HepG2 (cell line): ENCODE measurements around the gene INTS1. TPM values are rescaled to one million over a fixed set of nuclear protein-coding genes. Genes with fewer than 3 reads are reported as not detected.

Source experiments
- ATAC-seq: fragments of 200-7000 bp; cut with Tn5 transposase; 3 replicates; pipeline ENCODE4 v1.9.1; 2020; ENCODE audit warnings: mild to moderate bottlenecking, moderate library complexity
- BruUV-seq: library from RNA; stranded (reverse); fragments of 400-500 nt; replicated peaks from 2 replicates; lab custom pipeline; 2021; lab: Mats Ljungman, UMichigan
- CTCF ChIA-PET: fragments of 300-600 bp; formaldehyde crosslinking; extraction: SDS; loops from one replicate; lab custom pipeline; 2021; ENCODE audit warnings: low total read pairs, inconsistent platforms, low intra/inter-chr PET ratio; lab: Yijun Ruan, JAX
- POLR2A ChIA-PET: fragments of 350-600 bp; sonication (Branson Sonifier 250); formaldehyde crosslinking; loops from one replicate; lab custom pipeline; 2020; ENCODE audit warnings: antibody characterized with exemption, inconsistent platforms; lab: Yijun Ruan, JAX
- DNase-seq: peaks from one replicate; pipeline ENCODE4 v3.0.0-alpha.2; 2015; ENCODE audit warnings: low spot score
- FAIRE-seq: peaks from 3 replicates; lab custom pipeline; 2011; peaks lifted over from hg19 to GRCh38; lab: Jason Lieb, UNC
- H2AFZ ChIP-seq: one replicate; pipeline ENCODE4 v1.6.1; 2011; ENCODE audit warnings: low read length, inconsistent platforms
- H3K27ac ChIP-seq: fragments of 300-600 bp; 3 replicates; pipeline ENCODE4 v1.8.0; 2011; ENCODE audit warnings: mixed run types, mild to moderate bottlenecking, mixed read lengths, low read length, inconsistent platforms; ENCODE audit not compliant: insufficient read depth; ENCODE audit errors: extremely low read length
- H3K27me3 ChIP-seq, 2 experiments: fragments of 200-600 bp in 1 of 2; 2 replicates in 1 of 2; 3 replicates in 1 of 2; pipeline versions ENCODE4 v1.6.0 to v1.8.0; 2011; ENCODE audit warnings: low read length in 2 of 2, mild to moderate bottlenecking in 2 of 2, moderate library complexity in 2 of 2, inconsistent platforms in 1 of 2; ENCODE audit not compliant: insufficient read depth in 2 of 2, control insufficient read depth in 1 of 2
- H3K36me3 ChIP-seq, 2 experiments: fragments of 200-600 bp in 1 of 2; replicated peaks in 1 of 2; 2 replicates in 1 of 2; 3 replicates in 1 of 2; pipeline versions ENCODE4 v1.5.1 to v1.8.0; 2011; ENCODE audit warnings: low read length in 2 of 2, inconsistent platforms in 1 of 2; ENCODE audit not compliant: insufficient read depth in 2 of 2, control insufficient read depth in 1 of 2
- H3K4me1 ChIP-seq: 2 replicates; pipeline ENCODE4 v1.5.1; 2012; ENCODE audit warnings: low read length, inconsistent platforms; ENCODE audit not compliant: insufficient read depth
- H3K4me2 ChIP-seq: 2 replicates; pipeline ENCODE4 v1.6.0; 2011; ENCODE audit warnings: low read depth, low read length, inconsistent platforms
- H3K4me3 ChIP-seq, 3 experiments: fragments of 200-600 bp in 1 of 3; sonication (generic), shearing (Covaris generic) in 1 of 3; replicated peaks in 1 of 3; 2 replicates each; pipeline ENCODE4 v1.5.1; 2011 to 2016; ENCODE audit warnings: low read length in 3 of 3, inconsistent platforms in 2 of 3, low read depth in 2 of 3, mild to moderate bottlenecking in 2 of 3, control low read depth in 1 of 3, mixed read lengths in 1 of 3; ENCODE audit not compliant: insufficient read depth in 1 of 3
- H3K79me2 ChIP-seq: one replicate; pipeline ENCODE4 v1.6.1; 2011; ENCODE audit warnings: low read length, inconsistent platforms; ENCODE audit not compliant: insufficient read depth
- H3K9ac ChIP-seq: 2 replicates; pipeline ENCODE4 v1.6.0; 2011; ENCODE audit warnings: mild to moderate bottlenecking, low read depth, low read length, inconsistent platforms; ENCODE audit not compliant: insufficient read depth
- H3K9me3 ChIP-seq: 2 replicates; pipeline ENCODE4 v1.5.1; 2012; ENCODE audit warnings: mild to moderate bottlenecking, low read length
- H4K20me1 ChIP-seq: 2 replicates; pipeline ENCODE4 v1.6.0; 2011; ENCODE audit warnings: inconsistent platforms, mild to moderate bottlenecking, low read length, moderate library complexity; ENCODE audit not compliant: insufficient read depth
- BRF2 ChIP-seq: sonication (generic); formaldehyde crosslinking; IDR thresholded peaks from 2 replicates; pipeline ENCODE4 v1.8.1; 2022; ENCODE audit warnings: mild to moderate bottlenecking, missing genetic modification reagents
- ELF3 ChIP-seq: IDR thresholded peaks from 2 replicates; pipeline ENCODE4 v1.6.1; 2016; ENCODE audit warnings: missing genetic modification reagents, missing compliant biosample characterization
- FOXK2 ChIP-seq: fragments of 450-650 bp; IDR thresholded peaks from 2 replicates; pipeline ENCODE4 v1.6.1; 2016
- GRHL1 ChIP-seq: sonication (generic); formaldehyde crosslinking; conservative IDR thresholded peaks from 2 replicates; pipeline ENCODE4 v1.8.0; 2022; ENCODE audit warnings: missing genetic modification reagents
- HDAC6 ChIP-seq: fragments of 200-600 bp; sonication (generic); IDR thresholded peaks from 2 replicates; pipeline ENCODE4 v1.7.0; 2017; ENCODE audit warnings: mild to moderate bottlenecking, antibody characterized with exemption, low read length, low read depth
- MLXIP ChIP-seq: sonication (generic); formaldehyde crosslinking; IDR thresholded peaks from 2 replicates; pipeline ENCODE4 v1.9.0; 2021; ENCODE audit warnings: missing genetic modification reagents, borderline replicate concordance
- RXRA ChIP-seq: sonication (generic); formaldehyde crosslinking; IDR thresholded peaks from 2 replicates; pipeline ENCODE4 v1.5.1; 2020; ENCODE audit warnings: missing genetic modification reagents
- ZBTB1 ChIP-seq: sonication (generic); formaldehyde crosslinking; IDR thresholded peaks from 2 replicates; pipeline ENCODE4 v1.4.0; 2020; ENCODE audit warnings: missing genetic modification reagents, borderline replicate concordance
- ZBTB10 ChIP-seq: sonication (generic); formaldehyde crosslinking; IDR thresholded peaks from 2 replicates; pipeline ENCODE4 v1.4.0; 2020; ENCODE audit warnings: missing genetic modification reagents, borderline replicate concordance
- ZNF292 ChIP-seq: sonication (generic); formaldehyde crosslinking; IDR thresholded peaks from 2 replicates; pipeline ENCODE4 v1.8.1; 2022; ENCODE audit warnings: mild to moderate bottlenecking, low read depth, missing genetic modification reagents, borderline replicate concordance
- ZNF441 ChIP-seq: sonication (generic); formaldehyde crosslinking; IDR thresholded peaks from 2 replicates; pipeline ENCODE4 v1.7.0; 2021; ENCODE audit warnings: missing genetic modification reagents, borderline replicate concordance
- ZNF589 ChIP-seq: sonication (generic); formaldehyde crosslinking; conservative IDR thresholded peaks from 2 replicates; pipeline ENCODE4 v1.8.0; 2022; ENCODE audit warnings: mild to moderate bottlenecking, moderate library complexity, missing genetic modification reagents
- ZNF879 ChIP-seq: sonication (generic); formaldehyde crosslinking; IDR thresholded peaks from 2 replicates; pipeline ENCODE4 v1.8.1; 2023; ENCODE audit warnings: missing genetic modification reagents
- WGBS: methylation state at CpG from one replicate; pipeline ENCODE4 v1.1.6; 2017; ENCODE audit warnings: low lambda C conversion rate; 5-methylcytosine and 5-hydroxymethylcytosine counted together
- in situ Hi-C: cut with HindIII; loops from 2 replicates; pipeline ENCODE4 v1.10.0; 2017; ENCODE audit warnings: low pct_unique_long_range_greater_than_20kb; ENCODE audit not compliant: extremely low pct_ligation_motif_present
- intact Hi-C: fragments of 100-400 bp; cut with micrococcal nuclease; formaldehyde crosslinking; loops from one replicate; pipeline ENCODE4 v1.10.0; 2022; ENCODE audit not compliant: unreplicated experiment
- polyA plus RNA-seq, 8 experiments: library from polyadenylated mRNA; depleted of rRNA in 3 of 8; stranded (reverse) in 7 of 8; unstranded in 1 of 8; fragments of >200 nt; fragmentation: Illumina TruSeq in 4 of 8; extraction: Trizol in 4 of 8; gene quantifications; 2 replicates each; pipeline versions ENCODE4 v1.2.1 to v1.2.3, GENCODE V29; 2011 to 2016; ENCODE audit warnings: low read depth in 4 of 8, missing spikeins in 1 of 8, mixed read lengths in 1 of 8; ENCODE audit not compliant: insufficient read depth in 1 of 8
- total RNA-seq, 5 experiments: library from RNA; depleted of rRNA; stranded (reverse); fragments of >200 nt; fragmentation: Illumina TruSeq; extraction: Trizol; gene quantifications; 2 replicates each; pipeline ENCODE4 v1.2.3, GENCODE V29; 2016; ENCODE audit warnings: low read depth in 1 of 5

The INTS1 gene
- total and polyA plus RNA-seq, 2 of the 13 experiments (the other 11 are each of a cell fraction or from before 2014, with no cell fraction given): 13.7 to 29.0 TPM

GRCh38 chr7:1536743-1537534, 32.8 kb upstream of the INTS1 start (continued):
- TF ChIP-seq BRF2: no peak
- 0 out of 2 replicates have a peak, but pooled peaks have one; percentile 43 for TF ChIP-seq MLXIP (CRISPR knock-in tag)

GRCh38 chr7:1536455-1536742, 32.2 kb upstream of the INTS1 start:
- ATAC-seq: no peak
- Histone ChIP-seq H3K9me3 (no peaks in the 10 kb centered on the region), H4K20me1 (peaks cover 15% of the 10 kb centered on the region; the same call in 1 of the 2 replicates), H3K27me3 (no peaks in the 10 kb centered on the region; a peak in 1 of 5 replicates), H3K36me3 (peaks cover 15 to 27% of the 10 kb centered on the region in 2 experiments; a peak in 4 of 5 replicates), H3K4me3 (peak overlapping the region in 1 of 3 experiments; percentile 68; a peak in 3 of 6 replicates), H3K4me2 (peak overlapping the region; percentile 83), H3K79me2 (peaks cover 59% of the 10 kb centered on the region), H3K4me1 (peaks cover 60% of the 10 kb centered on the region), H2AFZ (no peak overlapping the region), H3K27ac (peak overlapping the region; percentile 85), H3K9ac (peak overlapping the region; percentile 82)
- POLR2A ChIA-PET: interaction anchor here (1.6 to 7.0 kb wide), 3 partner anchors 20 to 34 kb away, joined by 5 to 108 read pairs (median 13); partner anchors contain the start of genes PSMG3 and TMEM184A
- 59% methylated on average over 3 of the region's 7 CpGs for WGBS
- no peak for DNase-seq
- intact Hi-C loops (loop anchor here (2.0 kb wide), 2 partner anchors 18 to 30 kb away; no protein-coding TSS in a partner anchor), in situ Hi-C loops (no loop called here)
- FAIRE-seq: no peak
- BruUV-seq: no TSS peak
- CTCF ChIA-PET: no interaction called here
- 0 out of 2 replicates have a peak, but pooled peaks have one; percentile 5 for TF ChIP-seq ZNF441 (CRISPR knock-in tag)
- no peak for TF ChIP-seq ZNF292 (CRISPR knock-in tag)
- no peak for TF ChIP-seq FOXK2
- TF ChIP-seq HDAC6: no peak
- TF ChIP-seq ZNF589 (CRISPR knock-in tag): no peak
- 0 out of 2 replicates have a peak, but pooled peaks have one; percentile 56 for TF ChIP-seq ZNF879 (CRISPR knock-in tag)
- TF ChIP-seq RXRA: no peak
- TF ChIP-seq ZBTB10: 0 out of 2 replicates have a peak, but pooled peaks have one; percentile 15
- TF ChIP-seq ZBTB1: no peak
- no peak for TF ChIP-seq ELF3 (CRISPR knock-in tag)
- no peak for TF ChIP-seq GRHL1 (CRISPR knock-in tag)
